ENCODE measurements around the gene TPD52L1. TPM values are rescaled to one million over a fixed set of nuclear protein-coding genes. Genes with fewer than 3 reads are reported as not detected.

TPD52L1 gene
- total RNA-seq, 6 experiments from 2014 or later = 36.8 to 119 (median 47.7) TPM

- H3K27me3 ChIP-seq = no peaks in the 10 kb centered on the region
- H3K9me3 ChIP-seq = no peaks in the 10 kb centered on the region
- no peak overlapping the region for H3K27ac ChIP-seq
- TF ChIP-seq CTCF (IDR thresholded peaks at IDR 0.05) (no peak), POLR2A (IDR thresholded peaks at IDR 0.05) (no peak)
- WGBS (ENCODE audit: insufficient coverage, low coverage, low lambda C conversion rate, missing lambda C conversion rate) = 92% methylated on average over 3 of the region's 3 CpGs
- no peaks in the 10 kb centered on the region for H3K36me3 ChIP-seq
- ATAC-seq (no peak), DNase-seq (no peak)
- intact Hi-C loops (cut with DNase I) = no loop called here
- no peak overlapping the region for H3K4me3 ChIP-seq
- peaks cover 0 to 16% (median 1%) of the 10 kb centered on the region in 4 donors for H3K4me1 ChIP-seq
Observed at GRCh38 chr6:125306756-125307149, 153.2 kb downstream of the TPD52L1 start.

- WGBS (ENCODE audit: insufficient coverage, low coverage, low lambda C conversion rate, missing lambda C conversion rate) = 72% methylated on average over 6 of the region's 6 CpGs
- intact Hi-C loops (cut with DNase I) = no loop called here
- peak in 3 of 4 donors; percentile 49 to 62 (median 58) for ATAC-seq
Observed at GRCh38 chr6:125307150-125307838, 153.7 kb downstream of the TPD52L1 start.

GRCh38 chr6:125307964-125308615, 154.5 kb downstream of the TPD52L1 start:
- Histone ChIP-seq H3K4me1 (peaks cover 0 to 28% (median 5%) of the 10 kb centered on the region in 4 donors), H3K27ac (no peak overlapping the region), H3K4me3 (no peak overlapping the region), H3K9me3 (no peaks in the 10 kb centered on the region), H3K36me3 (no peaks in the 10 kb centered on the region), H3K27me3 (no peaks in the 10 kb centered on the region)
- intact Hi-C loops (cut with DNase I) = no loop called here
- ATAC-seq (no peak), DNase-seq (no peak)
- TF ChIP-seq POLR2A (IDR thresholded peaks at IDR 0.05) (no peak), CTCF (IDR thresholded peaks at IDR 0.05) (no peak)
- 56% methylated on average over 6 of the region's 6 CpGs for WGBS (ENCODE audit: insufficient coverage, low coverage, low lambda C conversion rate, missing lambda C conversion rate)

More at GRCh38 chr6:125307150-125307838, 153.7 kb downstream of the TPD52L1 start:
- no peak for TF ChIP-seq POLR2A (IDR thresholded peaks at IDR 0.05)
- TF ChIP-seq CTCF (IDR thresholded peaks at IDR 0.05) = no peak
- no peak for DNase-seq
- Histone ChIP-seq H3K36me3 (no peaks in the 10 kb centered on the region), H3K27ac (no peak overlapping the region), H3K27me3 (no peaks in the 10 kb centered on the region), H3K4me3 (no peak overlapping the region), H3K9me3 (no peaks in the 10 kb centered on the region), H3K4me1 (peaks cover 0 to 22% (median 4%) of the 10 kb centered on the region in 4 donors)

- Histone ChIP-seq H3K27me3 (no peaks in the 10 kb centered on the region), H3K4me3 (no peak overlapping the region), H3K4me1 (peaks cover 0 to 34% (median 8%) of the 10 kb centered on the region in 4 donors), H3K27ac (peak overlapping the region in 1 of 3 donors; percentile 55), H3K9me3 (no peaks in the 10 kb centered on the region), H3K36me3 (no peaks in the 10 kb centered on the region)
- DNase-seq (no peak), ATAC-seq (peak; percentile 78 to 88 (median 80))
- intact Hi-C loops (cut with DNase I) = loop anchor here (10.0 kb wide), 1 partner anchor 454 kb away; no protein-coding TSS in a partner anchor
- WGBS (ENCODE audit: insufficient coverage, low coverage, low lambda C conversion rate, missing lambda C conversion rate) = 49% methylated on average over 7 of the region's 7 CpGs
- TF ChIP-seq POLR2A (IDR thresholded peaks at IDR 0.05) (no peak), CTCF (IDR thresholded peaks at IDR 0.05) (peak; percentile 77 to 90 (median 84))
Observed at GRCh38 chr6:125310994-125311649, 157.5 kb downstream of the TPD52L1 start.

Measured in right lobe of liver (tissue), 6 donors.